Lower lobe of right lung (tissue), 2 donors: ENCODE results near the gene TCN2. TPM values are rescaled to one million over a fixed set of nuclear protein-coding genes. Genes with fewer than 3 reads are reported as not detected.
"Not testable (repeated sequence)": the region's sequence is repeated elsewhere in the genome, so short reads cannot be mapped to it uniquely, and the experiment has no call there.

Experiments used
- ATAC-seq, 2 donors: fragments of 200-7000 bp; cut with Tn5 transposase; one replicate each; pipeline ENCODE4 v1.9.1; 2020 to 2022; ENCODE audit warnings: mild to moderate bottlenecking in 2 of 2, moderate library complexity in 2 of 2
- DNase-seq: peaks from one replicate; pipeline ENCODE4 v3.0.0-alpha.2; 2020
- H3K27ac ChIP-seq: fragments of 200-600 bp; one replicate; pipeline ENCODE4 v1.8.0; 2022
- H3K27me3 ChIP-seq: fragments of 200-600 bp; one replicate; pipeline ENCODE4 v1.8.0; 2022; ENCODE audit warnings: low read depth
- H3K36me3 ChIP-seq: fragments of 200-600 bp; one replicate; pipeline ENCODE4 v1.8.0; 2022; ENCODE audit warnings: mild to moderate bottlenecking
- H3K4me1 ChIP-seq: fragments of 200-600 bp; one replicate; pipeline ENCODE4 v1.8.0; 2022
- H3K4me3 ChIP-seq: fragments of 200-600 bp; one replicate; pipeline ENCODE4 v1.8.0; 2022; ENCODE audit warnings: mild to moderate bottlenecking
- H3K9me3 ChIP-seq: fragments of 200-600 bp; one replicate; pipeline ENCODE4 v1.8.0; 2022
- CTCF ChIP-seq: fragments of 200-600 bp; IDR thresholded peaks from one replicate; pipeline ENCODE4 v1.8.0; 2022; ENCODE audit warnings: antibody characterized with exemption, mild to moderate bottlenecking
- intact Hi-C: fragments of 100-400 bp; cut with DNase I; formaldehyde crosslinking; loops from one replicate; pipeline ENCODE4 v1.11.0; 2022
- total RNA-seq: library from RNA; stranded (reverse); fragmentation: NEBNext Ultra II Directional; extraction: Animal tissue kit (Norgen Biotek cat#: 25700); gene quantifications from one replicate; pipeline ENCODE4 v1.2.1, GENCODE V29; 2021
- donor health status: DM: no; HTN: yes; CAD: no; lungs with severe emphysema.

Gene TCN2
- total RNA-seq, 1 donor from 2014 or later = 44.2 TPM

GRCh38 chr22:30562366-30562765 lies 44.6 kb upstream of the TCN2 start:
- DNase-seq = no peak
- intact Hi-C loops = no loop called here
- Histone ChIP-seq H3K36me3 (no peaks in the 10 kb centered on the region), H3K9me3 (no peaks in the 10 kb centered on the region), H3K27ac (no peak overlapping the region), H3K27me3 (no peaks in the 10 kb centered on the region), H3K4me3 (no peak overlapping the region), H3K4me1 (no peaks in the 10 kb centered on the region)
- no peak for ATAC-seq
- no peak for TF ChIP-seq CTCF

GRCh38 chr22:30564045-30564760 lies 42.8 kb upstream of the TCN2 start:
- no peaks in the 10 kb centered on the region for H3K9me3 ChIP-seq
- H3K36me3 ChIP-seq = no peaks in the 10 kb centered on the region
- no peak for TF ChIP-seq CTCF
- no peak overlapping the region for H3K4me3 ChIP-seq
- H3K27me3 ChIP-seq = no peaks in the 10 kb centered on the region
- DNase-seq = no peak
- ATAC-seq = no peak
- intact Hi-C loops = no loop called here
- no peaks in the 10 kb centered on the region for H3K4me1 ChIP-seq
- H3K27ac ChIP-seq = no peak overlapping the region

GRCh38 chr22:30564761-30565119 lies 42.2 kb upstream of the TCN2 start:
- intact Hi-C loops = no loop called here
- H3K4me3 ChIP-seq = no peak overlapping the region
- H3K27me3 ChIP-seq = no peaks in the 10 kb centered on the region
- no peak for TF ChIP-seq CTCF
- DNase-seq (no peak), ATAC-seq (no peak)
- no peak overlapping the region for H3K27ac ChIP-seq
- H3K9me3 ChIP-seq = no peaks in the 10 kb centered on the region
- no peaks in the 10 kb centered on the region for H3K4me1 ChIP-seq
- no peaks in the 10 kb centered on the region for H3K36me3 ChIP-seq

- DNase-seq = no peak
- Histone ChIP-seq H3K4me3 (no peak overlapping the region), H3K9me3 (no peaks in the 10 kb centered on the region), H3K36me3 (no peaks in the 10 kb centered on the region), H3K27ac (no peak overlapping the region), H3K27me3 (no peaks in the 10 kb centered on the region), H3K4me1 (no peaks in the 10 kb centered on the region)
- no peak for TF ChIP-seq CTCF
- ATAC-seq = no peak
- intact Hi-C loops = no loop called here
These were observed 41.6 kb upstream of the TCN2 start for GRCh38 chr22:30565341-30565740.

GRCh38 chr22:30566125-30566524 lies 40.8 kb upstream of the TCN2 start:
- no peak for DNase-seq
- Histone ChIP-seq H3K9me3 (no peaks in the 10 kb centered on the region), H3K4me1 (no peaks in the 10 kb centered on the region), H3K27me3 (no peaks in the 10 kb centered on the region), H3K4me3 (no peak overlapping the region), H3K27ac (no peak overlapping the region), H3K36me3 (no peaks in the 10 kb centered on the region)
- no peak for TF ChIP-seq CTCF
- ATAC-seq = no peak
- intact Hi-C loops = no loop called here

- ATAC-seq, H3K4me3 ChIP-seq, H3K27me3 ChIP-seq, DNase-seq, H3K4me1 ChIP-seq, intact Hi-C loops, H3K36me3 ChIP-seq, H3K9me3 ChIP-seq, H3K27ac ChIP-seq: not testable (repeated sequence)
These were observed 39.7 kb upstream of the TCN2 start for GRCh38 chr22:30567277-30567676.
